Measurements from ENCODE around the gene RGS19.

The RGS19 gene

GRCh38 chr20:64032706-64033624 lies 46.4 kb downstream of the RGS19 start:
- DNase-seq: no peak

- DNase-seq: no peak
Measured at GRCh38 chr20:64031822-64032314, 47.5 kb downstream of the RGS19 start.

DNA sequence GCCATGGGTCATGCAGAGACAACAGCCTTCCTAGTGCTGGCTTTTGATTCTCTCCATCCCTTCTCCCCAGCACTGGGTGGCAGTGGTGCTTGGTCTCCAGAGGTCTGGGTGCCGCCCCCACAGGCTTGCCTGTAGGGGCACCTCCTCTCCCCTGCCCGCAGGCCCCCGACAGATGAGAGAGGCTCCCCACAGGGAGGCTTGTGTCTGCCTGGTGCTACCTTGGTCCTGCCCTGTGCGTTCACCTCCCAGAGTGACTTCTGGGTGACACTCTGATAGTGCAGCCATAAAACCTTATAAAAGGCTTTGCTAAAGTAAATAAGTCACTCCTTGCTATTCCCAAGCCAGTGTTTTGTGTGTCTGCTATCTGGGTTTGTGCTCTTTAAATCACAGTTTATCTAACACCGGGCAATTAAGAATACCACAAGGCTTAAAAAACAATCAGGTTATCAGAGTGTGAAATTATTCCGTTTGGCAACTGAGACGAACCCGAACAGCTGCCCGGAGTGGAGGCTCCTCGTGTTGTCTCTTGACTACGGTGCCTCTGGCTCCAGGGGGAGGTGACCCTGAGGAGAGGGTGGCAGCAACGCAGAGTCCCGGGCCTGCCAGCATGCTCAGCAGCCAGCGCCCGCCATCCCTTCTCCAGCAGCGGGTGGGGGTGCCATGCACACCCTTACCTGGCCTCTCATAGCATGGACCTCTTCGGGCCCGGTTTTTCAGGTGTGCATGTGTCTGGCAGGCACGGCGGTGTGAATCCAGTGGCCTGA lies 48.8 kb downstream of the RGS19 start:
- DNase-seq: no peak

DNA sequence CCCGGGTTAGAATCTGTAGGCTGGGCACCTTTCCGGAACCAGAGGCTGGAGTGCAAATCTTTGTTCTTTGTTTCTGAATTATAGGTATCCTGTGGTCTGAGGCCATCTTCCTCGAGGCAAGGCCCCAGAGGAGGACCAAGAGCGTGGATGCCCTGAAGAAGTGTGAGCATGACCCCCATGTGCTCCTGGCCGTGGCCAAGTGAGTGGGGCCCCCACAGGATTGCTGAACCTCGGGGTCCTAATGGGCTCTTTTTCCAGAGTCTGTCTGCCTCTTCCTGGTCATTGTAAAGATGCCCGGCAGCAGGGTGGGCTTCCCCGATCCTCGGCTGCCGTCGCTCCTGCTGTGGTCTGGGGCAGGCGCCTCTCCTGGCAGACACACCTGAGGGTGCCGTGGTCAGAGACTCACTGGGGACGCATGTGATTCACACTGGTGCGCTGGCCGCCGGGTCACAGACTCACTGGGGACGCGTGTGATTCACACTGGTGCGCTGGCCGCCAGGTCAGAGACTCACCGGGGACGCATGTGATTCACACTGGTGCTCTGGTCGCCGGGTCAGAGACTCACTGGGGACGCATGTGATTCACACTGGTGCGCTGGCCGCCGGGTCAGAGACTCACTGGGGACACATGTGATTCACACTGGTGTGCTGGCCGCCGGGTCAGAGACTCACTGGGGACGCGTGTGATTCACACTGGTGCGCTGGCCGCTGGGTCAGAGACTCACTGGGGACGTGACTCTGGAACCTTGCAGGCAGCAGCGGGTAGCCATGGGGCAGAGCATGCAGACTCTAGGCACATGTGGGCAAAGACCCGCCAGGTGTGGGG lies 49.8 kb downstream of the RGS19 start:
- DNase-seq: no peak

DNA sequence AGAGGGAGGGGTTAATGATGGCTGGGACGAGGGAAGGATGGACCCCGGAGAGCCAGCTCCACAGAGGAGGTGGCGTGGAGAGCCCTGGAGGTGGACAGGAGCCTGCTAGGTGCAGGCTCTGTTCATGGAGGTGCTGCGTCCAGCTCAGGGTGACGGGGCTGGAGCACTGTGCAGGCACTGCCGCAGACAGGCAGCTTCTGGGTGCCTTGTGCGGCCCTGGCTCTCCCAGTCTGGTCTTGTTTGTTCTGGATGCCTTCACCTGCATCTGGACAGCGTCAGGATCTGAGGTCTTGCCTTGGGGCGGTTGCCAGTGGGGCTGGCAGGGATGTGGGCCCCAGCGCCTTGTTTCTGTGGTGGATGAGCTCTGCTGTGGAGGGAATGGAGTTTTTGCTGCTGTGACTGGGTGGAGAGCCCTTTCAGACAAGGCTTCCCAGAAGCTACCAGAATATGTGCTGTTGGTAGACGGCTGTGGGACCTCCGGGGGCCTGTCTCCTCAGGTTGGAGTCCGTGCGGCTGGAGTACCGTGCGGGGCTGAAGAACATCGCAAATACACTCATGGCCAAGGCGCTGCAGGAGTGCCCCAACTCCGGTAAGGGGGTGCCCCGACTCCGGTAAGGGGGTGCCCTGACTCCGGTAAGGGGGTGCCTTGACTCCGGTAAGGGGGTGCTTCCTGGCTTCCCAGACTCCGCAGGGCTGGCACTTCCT lies 51.2 kb downstream of the RGS19 start:
- DNase-seq: no peak

GRCh38 chr20:64025826-64026412 lies 53.4 kb downstream of the RGS19 start:
- no peak for DNase-seq

DNA sequence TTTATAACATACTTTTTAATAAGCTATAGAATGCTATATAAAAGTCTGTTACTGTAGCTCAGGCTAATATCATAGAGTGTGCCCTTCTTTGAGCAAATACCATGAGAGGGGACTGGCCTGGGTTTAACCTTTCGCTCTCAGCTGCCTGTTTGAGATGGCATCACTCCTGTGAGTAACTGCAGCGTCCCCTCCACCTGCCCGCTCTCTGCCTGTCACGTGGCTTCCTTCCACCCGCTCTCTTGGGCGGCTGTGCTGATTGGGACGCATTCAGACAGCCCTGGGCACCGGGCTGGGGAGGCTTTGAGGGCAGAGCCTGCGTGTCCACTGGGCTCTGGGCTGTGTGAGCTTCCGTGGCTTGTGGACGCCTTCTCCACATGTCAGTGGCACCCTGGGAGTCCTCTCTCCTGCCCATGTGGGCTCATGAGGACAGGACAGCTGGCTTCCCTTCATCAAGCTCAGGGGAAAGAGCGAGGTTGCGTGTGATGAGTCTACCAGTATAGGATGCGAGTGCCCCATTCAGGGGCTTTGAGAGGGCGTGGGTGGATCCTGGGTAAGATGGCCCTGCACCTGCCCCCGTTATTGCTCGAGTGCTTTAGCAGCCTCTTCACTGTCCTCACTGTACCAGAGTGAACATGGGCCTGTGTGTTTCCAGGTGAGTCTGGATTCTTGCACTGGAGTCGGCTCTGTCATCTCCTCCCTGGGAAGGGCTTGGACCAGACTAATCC lies 54.1 kb downstream of the RGS19 start:
- no peak for DNase-seq

- no peak for DNase-seq
Measured at GRCh38 chr20:64024141-64024990, 55.0 kb downstream of the RGS19 start.

DNA sequence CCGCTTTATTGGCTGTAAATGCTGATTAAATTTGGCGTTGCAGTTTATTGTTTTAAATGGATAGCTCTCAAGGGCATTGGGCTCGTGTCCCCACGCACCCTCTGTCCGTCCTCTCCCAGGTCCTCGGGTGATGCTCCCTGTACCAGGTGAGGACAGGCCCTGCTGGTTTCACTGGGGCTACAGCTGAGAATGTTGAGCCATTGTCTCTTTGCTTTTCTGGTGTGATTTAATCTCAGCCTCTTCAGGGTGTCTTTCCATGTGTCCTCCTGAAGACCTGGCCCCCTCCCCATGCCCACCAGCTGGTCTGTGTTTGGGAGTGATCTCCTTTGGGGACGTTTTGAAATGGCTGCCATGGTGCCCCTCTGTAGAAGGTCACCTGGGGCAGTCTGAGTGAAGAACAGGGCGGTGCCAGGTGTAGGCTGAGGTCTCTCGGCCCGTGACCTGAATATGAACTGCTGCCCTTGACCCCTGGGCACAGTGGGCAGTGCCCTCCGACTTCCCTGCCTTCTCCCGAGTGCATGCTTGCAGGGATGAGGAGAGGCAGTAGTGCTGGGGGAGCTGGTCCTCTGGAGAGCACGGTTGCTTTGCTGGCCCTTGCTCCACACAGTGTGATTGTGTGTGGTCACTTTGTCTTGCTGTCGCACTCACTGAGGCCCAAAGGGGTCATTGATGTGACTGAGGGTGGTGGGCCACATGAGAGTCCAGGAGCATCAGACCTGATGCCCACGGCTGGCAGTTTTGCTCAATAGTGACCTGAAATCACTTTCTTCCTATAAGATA lies 55.8 kb downstream of the RGS19 start:
- DNase-seq: no peak

Measured in COR-L47 (cell line).